HFF-Myc (cell line): Measurements from ENCODE around the gene AJAP1.

ENCODE experiments used
- DNase-seq: peaks from one replicate; pipeline ENCODE4 v3.0.0-alpha.2; 2011; ENCODE audit warnings: low read depth; ENCODE audit errors: extremely low read depth
- H3K4me3 ChIP-seq: replicated peaks from 2 replicates; pipeline ENCODE4 v1.5.1; 2011; ENCODE audit warnings: low read depth, mild to moderate bottlenecking, control low read depth, low read length
- TF ChIP-seq, protein P1 (sequence below): IDR thresholded peaks from 2 replicates; pipeline ENCODE4 v1.5.1; 2012; ENCODE audit warnings: mild to moderate bottlenecking, low read depth, low read length, control low read depth; ENCODE audit errors: missing control alignments

The AJAP1 gene

DNA sequence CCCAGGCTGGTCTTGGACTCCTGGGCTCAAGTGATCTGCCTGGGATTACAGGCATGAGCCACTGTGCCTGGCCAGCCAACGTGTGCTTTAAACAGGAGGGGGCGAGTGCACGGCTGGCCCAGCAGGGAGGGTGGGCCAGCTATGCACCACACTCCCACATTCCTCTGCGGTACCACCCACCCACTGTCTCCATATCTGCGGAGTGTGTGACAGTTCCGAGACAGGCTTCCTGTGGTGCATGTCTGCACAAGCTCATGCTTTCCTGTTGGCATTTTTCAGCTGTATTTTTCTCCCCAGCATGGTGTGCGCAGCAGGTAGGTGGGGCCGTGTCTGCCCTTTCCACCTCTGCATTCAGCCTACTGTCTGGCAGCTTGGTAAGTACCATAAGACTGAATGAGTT, 183.3 kb downstream of the AJAP1 start:
- H3K4me3 ChIP-seq, result no peak overlapping the region
- DNase-seq, result no peak
- TF ChIP-seq, protein P1, sequence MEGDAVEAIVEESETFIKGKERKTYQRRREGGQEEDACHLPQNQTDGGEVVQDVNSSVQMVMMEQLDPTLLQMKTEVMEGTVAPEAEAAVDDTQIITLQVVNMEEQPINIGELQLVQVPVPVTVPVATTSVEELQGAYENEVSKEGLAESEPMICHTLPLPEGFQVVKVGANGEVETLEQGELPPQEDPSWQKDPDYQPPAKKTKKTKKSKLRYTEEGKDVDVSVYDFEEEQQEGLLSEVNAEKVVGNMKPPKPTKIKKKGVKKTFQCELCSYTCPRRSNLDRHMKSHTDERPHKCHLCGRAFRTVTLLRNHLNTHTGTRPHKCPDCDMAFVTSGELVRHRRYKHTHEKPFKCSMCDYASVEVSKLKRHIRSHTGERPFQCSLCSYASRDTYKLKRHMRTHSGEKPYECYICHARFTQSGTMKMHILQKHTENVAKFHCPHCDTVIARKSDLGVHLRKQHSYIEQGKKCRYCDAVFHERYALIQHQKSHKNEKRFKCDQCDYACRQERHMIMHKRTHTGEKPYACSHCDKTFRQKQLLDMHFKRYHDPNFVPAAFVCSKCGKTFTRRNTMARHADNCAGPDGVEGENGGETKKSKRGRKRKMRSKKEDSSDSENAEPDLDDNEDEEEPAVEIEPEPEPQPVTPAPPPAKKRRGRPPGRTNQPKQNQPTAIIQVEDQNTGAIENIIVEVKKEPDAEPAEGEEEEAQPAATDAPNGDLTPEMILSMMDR, result no peak

DNA sequence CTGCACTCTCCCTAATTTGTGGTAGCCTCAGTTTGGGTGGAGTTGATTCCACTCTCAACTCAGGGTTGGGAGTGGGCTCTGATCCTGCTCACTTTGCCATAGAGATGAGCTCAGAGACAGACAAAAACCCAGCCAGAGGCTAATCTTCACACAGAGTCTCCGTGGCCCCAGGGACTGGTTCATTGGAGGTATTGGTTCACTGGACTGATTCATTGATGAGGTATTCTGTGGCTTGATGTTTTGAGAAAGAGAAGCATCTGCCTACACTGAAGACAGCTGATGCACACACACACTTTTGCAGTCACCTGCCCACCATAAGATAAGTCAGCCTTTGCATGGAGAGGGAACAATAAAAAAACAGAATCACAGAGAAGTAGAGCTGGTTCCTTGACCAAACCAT, 183.8 kb downstream of the AJAP1 start:
- H3K4me3 ChIP-seq, result no peak overlapping the region
- no peak for DNase-seq
- TF ChIP-seq, protein P1, result no peak
